Spleen (tissue), 13 donors: Measurements from ENCODE around the gene CRYBA1. TPM values are rescaled to one million over a fixed set of nuclear protein-coding genes. Genes with fewer than 3 reads are reported as not detected.
"Not testable (repeated sequence)": the region's sequence is repeated elsewhere in the genome, so short reads cannot be mapped to it uniquely, and the experiment has no call there.

Experiments
- DNase-seq: peaks from one replicate; pipeline ENCODE4 v3.0.0-alpha.2; 2020
- H3K27ac ChIP-seq, 8 donors: fragments of 200-600 bp; sonication (generic) in 7 of 8; 1 replicate in 4 of 8; 2 replicates in 4 of 8; pipeline versions ENCODE4 v1.5.0 to v1.8.0; 2016 to 2021; ENCODE audit warnings: inconsistent platforms in 4 of 8, mild to moderate bottlenecking in 4 of 8, moderate library complexity in 1 of 8
- H3K27me3 ChIP-seq, 7 donors: fragments of 200-600 bp; sonication (generic) in 6 of 7; replicated peaks in 1 of 7; 1 replicate in 4 of 7; 2 replicates in 3 of 7; pipeline versions ENCODE4 v1.5.0 to v1.8.0; 2016 to 2021; ENCODE audit warnings: inconsistent platforms in 3 of 7, mild to moderate bottlenecking in 1 of 7
- H3K36me3 ChIP-seq, 6 donors: fragments of 200-600 bp; sonication (generic) in 5 of 6; 1 replicate in 4 of 6; 2 replicates in 2 of 6; pipeline versions ENCODE4 v1.5.0 to v1.8.0; 2016 to 2021; ENCODE audit warnings: inconsistent platforms in 2 of 6
- H3K4me1 ChIP-seq, 6 donors: fragments of 200-600 bp; sonication (generic) in 5 of 6; 1 replicate in 3 of 6; 2 replicates in 3 of 6; pipeline versions ENCODE4 v1.5.0 to v1.8.0; 2016 to 2021; ENCODE audit warnings: inconsistent platforms in 3 of 6
- H3K4me3 ChIP-seq, 8 donors: fragments of 200-600 bp; sonication (generic) in 7 of 8; 1 replicate in 4 of 8; 2 replicates in 4 of 8; pipeline versions ENCODE4 v1.5.0 to v1.8.0; 2016 to 2021; ENCODE audit warnings: inconsistent platforms in 4 of 8, mild to moderate bottlenecking in 4 of 8, moderate library complexity in 2 of 8
- H3K9me3 ChIP-seq, 8 donors: fragments of 200-600 bp; sonication (generic) in 7 of 8; 1 replicate in 4 of 8; 2 replicates in 4 of 8; pipeline versions ENCODE4 v1.5.0 to v1.8.0; 2016 to 2021; ENCODE audit warnings: inconsistent platforms in 4 of 8
- POLR2A ChIP-seq, 3 donors: fragments of 450-650 bp; IDR thresholded peaks; one replicate each; pipeline ENCODE4 v1.5.1; 2017; ENCODE audit warnings: antibody characterized with exemption in 3 of 3, mild to moderate bottlenecking in 1 of 3
- POLR2AphosphoS5 ChIP-seq, 3 donors: sonication (generic); formaldehyde crosslinking; IDR thresholded peaks; one replicate each; pipeline ENCODE4 v1.5.1; 2017; ENCODE audit warnings: antibody characterized with exemption in 3 of 3
- WGBS, 5 donors: extraction: QIAGEN DNeasy Blood & Tissue Kit in 3 of 5; methylation state at CpG; one replicate each; pipeline versions ENCODE4 v1.1.5 to v1.1.7; 2013 to 2018; 5-methylcytosine and 5-hydroxymethylcytosine counted together
- intact Hi-C: fragments of 100-400 bp; cut with DNase I; formaldehyde crosslinking; loops from one replicate; pipeline ENCODE4 v1.15.0; 2023; ENCODE audit warnings: low total_unique reads
- long read RNA-seq, 2 donors: transcript quantifications; one replicate each; lab custom pipeline, GENCODE V29; 2026
- polyA plus RNA-seq, 3 donors: library from polyadenylated mRNA; stranded (reverse); fragments of 200-250 nt; gene quantifications; one replicate each; pipeline ENCODE4 v1.2.1, GENCODE V29; 2013
- total RNA-seq, 7 donors: library from RNA; depleted of rRNA in 3 of 7; stranded (reverse); fragments of >200 nt in 3 of 7; fragmentation: NEBNext Ultra II Directional in 4 of 7; extraction: Animal tissue kit (Norgen Biotek cat#: 25700) in 4 of 7; gene quantifications; one replicate each; pipeline versions ENCODE4 v1.1.0 to v1.2.1, GENCODE V29; 2016 to 2021
- TF ChIP-seq, protein P1 (sequence below), 11 experiments: fragments of 200-600 bp in 7 of 11; fragments of 450-650 bp in 4 of 11; sonication (generic) in 4 of 11; IDR thresholded peaks in 8 of 11; conservative IDR thresholded peaks in 3 of 11; 1 replicate in 7 of 11; 2 replicates in 4 of 11; pipeline versions ENCODE4 v1.4.0 to v1.8.0; 2016 to 2021; ENCODE audit warnings: antibody characterized with exemption in 11 of 11, inconsistent platforms in 4 of 11, mild to moderate bottlenecking in 1 of 11
- donor health status: healthy with polysubstance abuse.
- donor health status: DM: no; HTN: no; CAD: no; lungs with moderate emphysema.
- donor health status: DM: no; HTN: no; CAD: no.
- donor health status: Bipolar disorder and iron deficiency.
- donor health status: healthy.
- donor health status: DM: no; HTN: no; CAD: no.
- donor health status: DM: yes; HTN: yes; CAD: no.

Gene CRYBA1, protein sequence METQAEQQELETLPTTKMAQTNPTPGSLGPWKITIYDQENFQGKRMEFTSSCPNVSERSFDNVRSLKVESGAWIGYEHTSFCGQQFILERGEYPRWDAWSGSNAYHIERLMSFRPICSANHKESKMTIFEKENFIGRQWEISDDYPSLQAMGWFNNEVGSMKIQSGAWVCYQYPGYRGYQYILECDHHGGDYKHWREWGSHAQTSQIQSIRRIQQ
- total RNA-seq = not detected
- polyA plus RNA-seq = not detected
- long read RNA-seq, donor 1 = 0 reads
- long read RNA-seq, donor 2 = 0 reads

DNA sequence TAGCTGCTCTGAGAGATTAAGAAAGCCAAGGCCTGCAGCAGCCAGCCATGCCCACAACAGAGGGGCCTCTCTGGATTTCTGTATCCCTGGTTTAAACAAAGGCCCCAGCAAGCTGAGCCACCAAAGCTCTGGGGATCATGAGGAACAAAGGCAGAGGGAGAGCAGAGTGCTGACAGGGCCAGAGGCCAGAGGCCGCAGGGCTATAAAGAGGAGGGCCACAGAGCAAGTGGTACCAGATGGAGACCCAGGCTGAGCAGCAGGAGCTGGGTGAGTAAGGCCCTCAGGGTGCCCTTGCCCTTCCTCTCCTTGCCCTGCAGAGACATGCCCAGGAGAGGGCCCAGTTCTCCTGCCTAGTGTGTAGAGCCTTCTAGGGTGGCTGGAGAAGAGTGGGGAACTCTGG is at the start of gene CRYBA1:
TSS of gene CRYBA1 (plus strand) at position 232 of the 400 bp plus-strand sequence. CDS start at position 237, 5 bp downstream.
- peaks cover 0 to under 1% (median 0%) of the 10 kb centered on the region in 6 donors for H3K36me3 ChIP-seq
- no peak within 1 kb of the TSS for H3K4me3 ChIP-seq
- H3K27me3 ChIP-seq = no peaks in the 10 kb centered on the region
- 83 to 93% (median 86%) methylated on average over 1 of the region's 1 CpG for WGBS, 5 donors
- no peak for DNase-seq
- intact Hi-C loops = no loop called here
- no peaks in the 10 kb centered on the region for H3K9me3 ChIP-seq
- peaks cover 0 to 17% (median 0%) of the 10 kb centered on the region in 6 donors for H3K4me1 ChIP-seq
- TF ChIP-seq POLR2A (IDR thresholded peaks at IDR 0.05) = no peak
- TF ChIP-seq, protein P1, sequence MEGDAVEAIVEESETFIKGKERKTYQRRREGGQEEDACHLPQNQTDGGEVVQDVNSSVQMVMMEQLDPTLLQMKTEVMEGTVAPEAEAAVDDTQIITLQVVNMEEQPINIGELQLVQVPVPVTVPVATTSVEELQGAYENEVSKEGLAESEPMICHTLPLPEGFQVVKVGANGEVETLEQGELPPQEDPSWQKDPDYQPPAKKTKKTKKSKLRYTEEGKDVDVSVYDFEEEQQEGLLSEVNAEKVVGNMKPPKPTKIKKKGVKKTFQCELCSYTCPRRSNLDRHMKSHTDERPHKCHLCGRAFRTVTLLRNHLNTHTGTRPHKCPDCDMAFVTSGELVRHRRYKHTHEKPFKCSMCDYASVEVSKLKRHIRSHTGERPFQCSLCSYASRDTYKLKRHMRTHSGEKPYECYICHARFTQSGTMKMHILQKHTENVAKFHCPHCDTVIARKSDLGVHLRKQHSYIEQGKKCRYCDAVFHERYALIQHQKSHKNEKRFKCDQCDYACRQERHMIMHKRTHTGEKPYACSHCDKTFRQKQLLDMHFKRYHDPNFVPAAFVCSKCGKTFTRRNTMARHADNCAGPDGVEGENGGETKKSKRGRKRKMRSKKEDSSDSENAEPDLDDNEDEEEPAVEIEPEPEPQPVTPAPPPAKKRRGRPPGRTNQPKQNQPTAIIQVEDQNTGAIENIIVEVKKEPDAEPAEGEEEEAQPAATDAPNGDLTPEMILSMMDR (IDR thresholded peaks at IDR 0.05 in 8 of 11, conservative IDR thresholded peaks at IDR 0.05 in 3 of 11) = no peak
- TF ChIP-seq POLR2AphosphoS5 (IDR thresholded peaks at IDR 0.05) = no peak
- no peak within 1 kb of the TSS for H3K27ac ChIP-seq

DNA sequence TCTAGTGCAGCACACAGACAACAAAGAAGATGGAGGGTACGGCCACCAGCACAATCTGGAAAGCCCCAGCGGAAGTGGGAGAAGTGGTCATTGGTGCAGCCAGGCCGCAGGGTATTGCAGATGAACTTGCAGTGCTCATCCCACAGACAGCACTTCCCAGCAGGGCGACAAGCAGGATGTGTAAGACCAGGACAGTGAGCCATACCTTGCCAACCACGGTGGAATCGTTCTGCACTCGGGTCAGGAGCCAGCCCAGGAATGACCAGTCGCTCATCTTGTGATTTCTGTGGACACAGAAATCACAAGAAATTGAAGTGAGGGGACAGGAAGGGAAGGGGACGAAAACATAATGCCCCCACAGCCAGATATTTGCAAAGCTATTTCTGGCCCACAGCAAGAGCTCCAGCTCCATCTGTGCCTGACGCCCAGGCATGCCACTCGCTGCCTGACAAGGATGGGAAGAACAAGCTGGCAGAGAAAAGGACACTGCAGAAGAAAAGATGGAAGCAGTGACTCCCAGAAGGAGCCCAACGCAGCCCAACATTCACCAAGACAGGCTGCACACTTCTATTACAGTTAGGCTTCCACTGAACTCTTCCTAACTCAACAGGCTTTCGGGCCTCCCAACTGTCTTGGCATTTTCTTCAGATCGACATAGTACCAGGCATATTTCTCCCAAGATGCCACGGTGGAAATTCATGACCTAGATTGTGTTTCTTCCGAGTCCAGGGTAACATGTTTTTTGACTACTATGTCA is 49.0 kb upstream of the CRYBA1 start:
- DNase-seq = no peak
- intact Hi-C loops = no loop called here
- TF ChIP-seq POLR2A (IDR thresholded peaks at IDR 0.05) = no peak
- no peak for TF ChIP-seq POLR2AphosphoS5 (IDR thresholded peaks at IDR 0.05)
- TF ChIP-seq, protein P1 (IDR thresholded peaks at IDR 0.05 in 8 of 11, conservative IDR thresholded peaks at IDR 0.05 in 3 of 11) = no peak

DNA sequence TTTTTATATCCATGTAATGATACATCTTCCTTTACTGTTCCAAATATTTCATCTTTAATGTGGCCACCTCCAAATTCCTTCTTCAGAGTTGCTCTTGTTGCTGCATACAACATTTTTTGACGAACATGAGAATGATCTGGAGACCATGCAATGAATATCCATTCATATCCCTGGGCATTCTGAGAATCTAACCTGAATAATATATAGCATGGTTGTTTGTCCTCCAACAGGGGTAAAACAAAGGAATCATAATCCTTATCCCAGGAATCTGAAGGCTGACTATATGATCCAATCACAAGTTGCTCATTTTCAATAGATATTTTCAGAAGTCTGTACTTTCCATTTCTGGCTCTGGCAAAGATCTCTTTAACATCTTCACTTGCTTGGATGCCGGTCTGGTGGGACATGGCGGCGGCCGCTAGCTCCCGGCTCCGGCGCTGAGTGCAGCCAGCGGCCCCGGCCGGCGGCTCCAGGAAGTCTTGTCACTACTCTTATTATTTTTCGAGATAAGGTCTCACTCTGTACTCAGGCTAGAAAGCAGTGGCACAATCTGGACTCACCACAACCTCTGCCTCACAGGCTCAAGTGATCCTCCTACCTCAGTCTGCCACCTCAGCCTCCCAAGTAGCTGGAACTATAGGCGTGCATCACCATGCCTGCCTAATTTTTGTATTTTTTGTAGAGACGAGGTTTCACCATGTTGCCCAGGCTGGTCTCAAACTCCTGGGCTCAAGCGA is 42.4 kb upstream of the CRYBA1 start:
- DNase-seq, intact Hi-C loops, H3K4me1 ChIP-seq, H3K36me3 ChIP-seq, H3K9me3 ChIP-seq, H3K27ac ChIP-seq, H3K27me3 ChIP-seq, H3K4me3 ChIP-seq: not testable (repeated sequence)
- 73 to 81% (median 77%) methylated on average over 16 of the region's 16 CpGs for WGBS, 5 donors

More for the DNA sequence above, 49.0 kb upstream of the CRYBA1 start:
- no peak overlapping the region for H3K27ac ChIP-seq
- peaks cover 0 to 25% (median 12%) of the 10 kb centered on the region in 6 donors for H3K4me1 ChIP-seq
- H3K36me3 ChIP-seq = no peaks in the 10 kb centered on the region
- no peak overlapping the region for H3K4me3 ChIP-seq
- no peaks in the 10 kb centered on the region for H3K9me3 ChIP-seq
- H3K27me3 ChIP-seq = no peaks in the 10 kb centered on the region
- WGBS, 5 donors = 84 to 92% (median 91%) methylated on average over 16 of the region's 16 CpGs

DNA sequence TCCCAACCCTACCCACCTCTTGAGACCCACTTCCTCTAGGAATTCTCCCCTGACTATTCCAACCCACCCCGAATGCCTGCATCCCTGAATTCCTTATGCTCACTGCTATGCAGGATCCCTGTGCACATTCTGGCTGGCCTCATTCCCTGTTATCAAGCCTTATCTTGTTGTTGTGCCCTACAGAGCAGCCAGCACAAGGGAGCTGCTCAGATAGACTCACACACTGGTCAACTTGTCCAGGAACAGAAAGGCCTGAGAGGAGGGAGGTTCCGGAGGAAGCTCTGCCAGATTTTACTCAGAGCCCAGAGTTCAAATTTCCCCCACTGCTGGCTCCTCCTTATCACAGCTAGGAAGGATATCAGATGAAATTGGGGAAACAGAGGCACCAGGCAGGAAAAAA is 41.6 kb upstream of the CRYBA1 start:
- Histone ChIP-seq H3K36me3 (no peaks in the 10 kb centered on the region), H3K27me3 (peaks cover 0 to 5% (median 0%) of the 10 kb centered on the region in 7 donors), H3K4me1 (no peaks in the 10 kb centered on the region), H3K4me3 (no peak overlapping the region), H3K9me3 (no peaks in the 10 kb centered on the region), H3K27ac (no peak overlapping the region)
- intact Hi-C loops = no loop called here
- 81 to 94% (median 87%) methylated on average over 2 of the region's 2 CpGs for WGBS, 5 donors
- TF ChIP-seq POLR2A (IDR thresholded peaks at IDR 0.05) (no peak), POLR2AphosphoS5 (IDR thresholded peaks at IDR 0.05) (no peak)
- TF ChIP-seq, protein P1 (IDR thresholded peaks at IDR 0.05 in 8 of 11, conservative IDR thresholded peaks at IDR 0.05 in 3 of 11) = no peak
- DNase-seq = no peak
